Keratinocyte (primary cell): Measurements from ENCODE around the gene CCZ1B.
"Not testable (repeated sequence)": the region's sequence is repeated elsewhere in the genome, so short reads cannot be mapped to it uniquely, and the experiment has no call there.

Experiments
- EZH2 ChIP-seq: IDR thresholded peaks from one replicate; pipeline ENCODE4 v1.6.1; 2012; ENCODE audit warnings: inconsistent platforms, mild to moderate bottlenecking, low read length, moderate library complexity
- TF ChIP-seq, protein P1 (sequence below), 3 experiments: IDR thresholded peaks in 1 of 3; conservative IDR thresholded peaks in 1 of 3; optimal IDR thresholded peaks in 1 of 3; 2 replicates in 2 of 3; 3 replicates in 1 of 3; pipeline versions ENCODE3 to v1.5.1; 2011; ENCODE audit warnings: low read length in 3 of 3, mild to moderate bottlenecking in 3 of 3, moderate library complexity in 2 of 3, control low read depth in 1 of 3, inconsistent platforms in 1 of 3; ENCODE audit not compliant: insufficient read depth in 2 of 3; ENCODE audit errors: extremely low read depth in 1 of 3

GRCh38 chr7:6797218-6797617 lies 28.9 kb downstream of the CCZ1B start:
- TF ChIP-seq, protein P1, sequence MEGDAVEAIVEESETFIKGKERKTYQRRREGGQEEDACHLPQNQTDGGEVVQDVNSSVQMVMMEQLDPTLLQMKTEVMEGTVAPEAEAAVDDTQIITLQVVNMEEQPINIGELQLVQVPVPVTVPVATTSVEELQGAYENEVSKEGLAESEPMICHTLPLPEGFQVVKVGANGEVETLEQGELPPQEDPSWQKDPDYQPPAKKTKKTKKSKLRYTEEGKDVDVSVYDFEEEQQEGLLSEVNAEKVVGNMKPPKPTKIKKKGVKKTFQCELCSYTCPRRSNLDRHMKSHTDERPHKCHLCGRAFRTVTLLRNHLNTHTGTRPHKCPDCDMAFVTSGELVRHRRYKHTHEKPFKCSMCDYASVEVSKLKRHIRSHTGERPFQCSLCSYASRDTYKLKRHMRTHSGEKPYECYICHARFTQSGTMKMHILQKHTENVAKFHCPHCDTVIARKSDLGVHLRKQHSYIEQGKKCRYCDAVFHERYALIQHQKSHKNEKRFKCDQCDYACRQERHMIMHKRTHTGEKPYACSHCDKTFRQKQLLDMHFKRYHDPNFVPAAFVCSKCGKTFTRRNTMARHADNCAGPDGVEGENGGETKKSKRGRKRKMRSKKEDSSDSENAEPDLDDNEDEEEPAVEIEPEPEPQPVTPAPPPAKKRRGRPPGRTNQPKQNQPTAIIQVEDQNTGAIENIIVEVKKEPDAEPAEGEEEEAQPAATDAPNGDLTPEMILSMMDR (optimal IDR thresholded peaks at IDR 0.05 in 1 of 3, IDR thresholded peaks at IDR 0.05 in 1 of 3, conservative IDR thresholded peaks at IDR 0.05 in 1 of 3; ENCODE audit: extremely low read depth in 1 of 3, insufficient read depth in 2 of 3, low read length in 3 of 3) = not testable (repeated sequence)
- not testable (repeated sequence) for TF ChIP-seq EZH2
